T-cell (primary cell): ENCODE data around the gene LIMK2. TPM values are rescaled to one million over a fixed set of nuclear protein-coding genes. Genes with fewer than 3 reads are reported as not detected.
"Not testable (repeated sequence)": the region's sequence is repeated elsewhere in the genome, so short reads cannot be mapped to it uniquely, and the experiment has no call there.

Experiments used
- ATAC-seq, 4 experiments: fragments of 200-7000 bp in 3 of 4; fragments of 150-1000 bp in 1 of 4; cut with Tn5 transposase; replicated peaks in 1 of 4; 1 replicate in 3 of 4; 2 replicates in 1 of 4; pipeline ENCODE4 v1.10.0; 2021; ENCODE audit warnings: moderate library complexity in 3 of 4, mild to moderate bottlenecking in 2 of 4, moderate number of reproducible peaks in 1 of 4
- CTCF ChIA-PET, 2 donors: fragments of 300-600 bp; sonication (Branson Sonifier 250); formaldehyde crosslinking; loops; one replicate each; lab custom pipeline; 2022; ENCODE audit warnings: antibody characterized with exemption in 2 of 2; lab: Charles Lee
- POLR2A ChIA-PET, 2 donors: fragments of 300-600 bp; sonication (Branson Sonifier 250); formaldehyde crosslinking; loops; one replicate each; lab custom pipeline; 2022; ENCODE audit warnings: antibody characterized with exemption in 2 of 2; lab: Charles Lee
- DNase-seq, 35 experiments: peaks; one replicate each; pipeline versions ENCODE4 v3.0.0 to v3.0.0-alpha.2; 2013 to 2023
- H3K27ac ChIP-seq: one replicate; pipeline ENCODE4 v1.5.1; 2013; ENCODE audit warnings: low read length
- H3K27me3 ChIP-seq, 2 experiments: replicated peaks in 1 of 2; 1 replicate in 1 of 2; 2 replicates in 1 of 2; pipeline versions ENCODE4 v1.6.1 to v1.7.0; 2013; ENCODE audit warnings: low read length in 1 of 2, mixed read lengths in 1 of 2; ENCODE audit not compliant: control insufficient read depth in 2 of 2, insufficient read depth in 2 of 2; ENCODE audit errors: extremely low read depth in 1 of 2
- H3K36me3 ChIP-seq, 2 donors: 1 replicate in 1 of 2; 2 replicates in 1 of 2; pipeline versions ENCODE4 v1.6.1 to v1.7.0; 2013; ENCODE audit warnings: low read length in 1 of 2; ENCODE audit not compliant: control insufficient read depth in 2 of 2, insufficient read depth in 1 of 2; ENCODE audit errors: extremely low read depth in 1 of 2
- H3K4me1 ChIP-seq, 2 experiments: 1 replicate in 1 of 2; 2 replicates in 1 of 2; pipeline versions ENCODE4 v1.6.1 to v1.7.0; 2013; ENCODE audit warnings: low read length in 2 of 2, mixed read lengths in 1 of 2; ENCODE audit not compliant: insufficient read depth in 2 of 2, control insufficient read depth in 1 of 2; ENCODE audit errors: extremely low read depth in 1 of 2
- H3K4me3 ChIP-seq, 2 donors: 1 replicate in 1 of 2; 2 replicates in 1 of 2; pipeline versions ENCODE4 v1.5.1 to v1.7.0; 2013; ENCODE audit warnings: mild to moderate bottlenecking in 2 of 2, low read length in 1 of 2, moderate library complexity in 1 of 2; ENCODE audit not compliant: control insufficient read depth in 1 of 2; ENCODE audit errors: extremely low read depth in 1 of 2
- H3K9me3 ChIP-seq: 2 replicates; pipeline ENCODE4 v1.7.0; 2013
- H3K27ac Mint-ChIP-seq, 2 donors: one replicate each; pipeline ENCODE4 v1.8.0; 2020 to 2021; ENCODE audit warnings: mild to moderate bottlenecking in 2 of 2, mixed read lengths in 2 of 2
- H3K27me3 Mint-ChIP-seq, 2 donors: one replicate each; pipeline ENCODE4 v1.8.0; 2021 to 2022; ENCODE audit warnings: mixed read lengths in 2 of 2
- H3K36me3 Mint-ChIP-seq: one replicate; pipeline ENCODE4 v1.8.0; 2021; ENCODE audit warnings: mixed read lengths
- H3K4me1 Mint-ChIP-seq, 3 donors: one replicate each; pipeline ENCODE4 v1.8.0; 2020 to 2022; ENCODE audit warnings: mixed read lengths in 3 of 3, mild to moderate bottlenecking in 1 of 3
- H3K4me3 Mint-ChIP-seq, 3 donors: one replicate each; pipeline ENCODE4 v1.8.0; 2020 to 2022; ENCODE audit warnings: mild to moderate bottlenecking in 3 of 3, mixed read lengths in 3 of 3, moderate library complexity in 3 of 3
- H3K9me3 Mint-ChIP-seq, 3 donors: one replicate each; pipeline ENCODE4 v1.8.0; 2020 to 2022; ENCODE audit warnings: mixed read lengths in 3 of 3
- WGBS: methylation state at CpG from one replicate; pipeline ENCODE4 v1.1.5; 2013; ENCODE audit warnings: missing lambda C conversion rate; ENCODE audit not compliant: insufficient coverage; 5-methylcytosine and 5-hydroxymethylcytosine counted together
- total RNA-seq, 35 experiments: library from RNA in 6 of 35; stranded (reverse) in 6 of 35; fragments of 120-200 nt in 1 of 35; gene quantifications; one replicate each; pipeline versions ENCODE4 v1.2.1 to v1.2.4 and lab custom pipeline; 2013 to 2026

LIMK2 gene
- total RNA-seq (10 to 100 TPM; 21.5 to 31.5 (median 29.7) TPM), total RNA-seq (lab: John Stamatoyannopoulos, UW) (12.8 to 54.2 (median 29.4) reads per million in 29 experiments)
- total RNA-seq (2013), result 20.5 TPM

- Mint-ChIP-seq H3K4me3 (peak within 1 kb of the TSS; percentile 84 to 89 (median 86)), H3K9me3 (no peaks in the 10 kb centered on the region), H3K27me3 (no peaks in the 10 kb centered on the region), H3K36me3 (no peaks in the 10 kb centered on the region), H3K27ac (peak within 1 kb of the TSS; percentile 92 to 98), H3K4me1 (peaks cover 55 to 57% (median 56%) of the 10 kb centered on the region in 3 donors)
- under 1% methylated on average over 43 of the region's 64 CpGs for WGBS
- Histone ChIP-seq H3K9me3 (no peaks in the 10 kb centered on the region), H3K4me3 (peak within 1 kb of the TSS; percentile 94 to 95), H3K4me1 (peaks cover 16 to 36% of the 10 kb centered on the region in 2 experiments), H3K27ac (peak within 1 kb of the TSS; percentile 82), H3K36me3 (no peaks in the 10 kb centered on the region), H3K27me3 (no peaks in the 10 kb centered on the region)
- ChIA-PET CTCF (interaction anchor here (0.6 to 3.0 kb wide), 14 partner anchors 11 to 275 kb away, joined by 3 to 14 read pairs (median 4); partner anchors contain the start of gene PIK3IP1 (in 2 of the 2)), POLR2A (interaction anchor here (0.6 to 0.7 kb wide), 4 partner anchors 36 to 517 kb away, joined by 3 read pairs; no protein-coding TSS in a partner anchor)
- ATAC-seq (peak; percentile 98 to 99 (median 98)), DNase-seq (peak; percentile 91 to 99 (median 96))
Observed at GRCh38 chr22:31211862-31212730, at the start of gene LIMK2. Gene LIMK2, plus strand, starts transcription at chr22:31212298. Its CDS starts 111 bp downstream, at chr22:31212409.

GRCh38 chr22:31170971-31171370 lies 41.1 kb upstream of the LIMK2 start:
- H3K27me3 Mint-ChIP-seq, result no peaks in the 10 kb centered on the region
- H3K4me1 Mint-ChIP-seq, result peaks cover 37 to 49% (median 49%) of the 10 kb centered on the region in 3 donors
- no peak overlapping the region for H3K4me3 ChIP-seq
- ATAC-seq (no peak), DNase-seq (no peak)
- H3K9me3 Mint-ChIP-seq, result no peaks in the 10 kb centered on the region
- H3K27ac Mint-ChIP-seq, result no peak overlapping the region
- ChIA-PET CTCF (no interaction called here), POLR2A (interaction anchor here in 1 of 2 donors (0.7 kb wide), 1 partner anchor 852 kb away, joined by 3 read pairs; no protein-coding TSS in a partner anchor)
- no peak overlapping the region for H3K4me3 Mint-ChIP-seq
- peaks cover 25% of the 10 kb centered on the region for H3K36me3 Mint-ChIP-seq
- no CpG with 5 or more reads among the region's 4 CpGs for WGBS
- H3K9me3 ChIP-seq, result no peaks in the 10 kb centered on the region
- peaks cover 0 to 9% of the 10 kb centered on the region in 2 experiments for H3K4me1 ChIP-seq
- H3K36me3 ChIP-seq, result peaks cover 0 to 4% of the 10 kb centered on the region in 2 donors
- no peaks in the 10 kb centered on the region for H3K27me3 ChIP-seq
- H3K27ac ChIP-seq, result no peak overlapping the region

GRCh38 chr22:31171734-31172133 lies 40.4 kb upstream of the LIMK2 start:
- H3K27ac ChIP-seq, H3K4me1 ChIP-seq, H3K27me3 ChIP-seq, H3K9me3 Mint-ChIP-seq, H3K27ac Mint-ChIP-seq, H3K27me3 Mint-ChIP-seq, H3K36me3 ChIP-seq, DNase-seq, H3K4me3 ChIP-seq, H3K4me3 Mint-ChIP-seq, ATAC-seq, H3K9me3 ChIP-seq: not testable (repeated sequence)
- CTCF ChIA-PET, result interaction anchor here in 1 of 2 donors (0.6 kb wide), 1 partner anchor 189 kb away, joined by 3 read pairs; no protein-coding TSS in a partner anchor
- Mint-ChIP-seq H3K4me1 (peaks cover 30 to 44% (median 44%) of the 10 kb centered on the region in 3 donors), H3K36me3 (peaks cover 24% of the 10 kb centered on the region)
- no CpG with 5 or more reads among the region's 9 CpGs for WGBS
- POLR2A ChIA-PET, result interaction anchor here in 1 of 2 donors (0.7 kb wide), 1 partner anchor 852 kb away, joined by 3 read pairs; no protein-coding TSS in a partner anchor

- Histone ChIP-seq H3K36me3 (peaks cover 0 to 15% of the 10 kb centered on the region in 2 donors), H3K9me3 (no peaks in the 10 kb centered on the region), H3K4me3 (no peak overlapping the region), H3K27me3 (no peaks in the 10 kb centered on the region), H3K27ac (no peak overlapping the region), H3K4me1 (peaks cover 0 to 7% of the 10 kb centered on the region in 2 experiments)
- no peaks in the 10 kb centered on the region for H3K27me3 Mint-ChIP-seq
- H3K36me3 Mint-ChIP-seq, result peaks cover 25% of the 10 kb centered on the region
- POLR2A ChIA-PET, result interaction anchor here (0.6 to 0.7 kb wide), 3 partner anchors 60 to 1703 kb away, joined by 3 to 10 read pairs (median 4); no protein-coding TSS in a partner anchor
- 80% methylated on average over 1 of the region's 5 CpGs for WGBS
- DNase-seq (no peak), ATAC-seq (no peak)
- H3K27ac Mint-ChIP-seq, result no peak overlapping the region
- CTCF ChIA-PET, result interaction anchor here in 1 of 2 donors (0.6 kb wide), 1 partner anchor 1236 kb away, joined by 4 read pairs; no protein-coding TSS in a partner anchor
- H3K4me3 Mint-ChIP-seq, result no peak overlapping the region
- H3K4me1 Mint-ChIP-seq, result peaks cover 32 to 43% (median 38%) of the 10 kb centered on the region in 3 donors
- no peaks in the 10 kb centered on the region for H3K9me3 Mint-ChIP-seq
Observed at GRCh38 chr22:31173386-31174145, 38.5 kb upstream of the LIMK2 start.

- no peak overlapping the region for H3K27ac Mint-ChIP-seq
- DNase-seq, result no peak
- H3K4me1 Mint-ChIP-seq, result peaks cover 23 to 37% (median 33%) of the 10 kb centered on the region in 3 donors
- peaks cover 0 to 4% of the 10 kb centered on the region in 2 experiments for H3K4me1 ChIP-seq
- H3K4me3 Mint-ChIP-seq, result no peak overlapping the region
- H3K4me3 ChIP-seq, result no peak overlapping the region
- H3K27ac ChIP-seq, result no peak overlapping the region
- ChIA-PET POLR2A (no interaction called here), CTCF (no interaction called here)
- peaks cover 4 to 21% of the 10 kb centered on the region in 2 donors for H3K36me3 ChIP-seq
- H3K9me3 Mint-ChIP-seq, result peaks cover 0 to 2% (median 0%) of the 10 kb centered on the region in 3 donors
- H3K27me3 ChIP-seq, result no peaks in the 10 kb centered on the region
- H3K9me3 ChIP-seq, result no peaks in the 10 kb centered on the region
- WGBS, result no CpG with 5 or more reads among the region's 1 CpG
- H3K36me3 Mint-ChIP-seq, result peaks cover 30% of the 10 kb centered on the region
- no peaks in the 10 kb centered on the region for H3K27me3 Mint-ChIP-seq
- no peak for ATAC-seq
Observed at GRCh38 chr22:31176923-31177322, 35.2 kb upstream of the LIMK2 start.
